GM18505 (cell line): Measurements from ENCODE around the gene PALD1.
A peak's percentile ranks its signal among the peaks of the same experiment; 100 is the strongest.

Source experiments
- ATAC-seq: cut with Tn5 transposase; IDR thresholded peaks from one replicate; pipeline ENCODE4 v1.9.1; 2021; ENCODE audit not compliant: unreplicated experiment
- POLR2A ChIP-seq: IDR thresholded peaks from 4 replicates; pipeline ENCODE4 v1.6.1; 2011; ENCODE audit warnings: borderline replicate concordance; ENCODE audit not compliant: insufficient read depth, insufficient read length; ENCODE audit errors: extremely low read depth

The PALD1 gene

DNA sequence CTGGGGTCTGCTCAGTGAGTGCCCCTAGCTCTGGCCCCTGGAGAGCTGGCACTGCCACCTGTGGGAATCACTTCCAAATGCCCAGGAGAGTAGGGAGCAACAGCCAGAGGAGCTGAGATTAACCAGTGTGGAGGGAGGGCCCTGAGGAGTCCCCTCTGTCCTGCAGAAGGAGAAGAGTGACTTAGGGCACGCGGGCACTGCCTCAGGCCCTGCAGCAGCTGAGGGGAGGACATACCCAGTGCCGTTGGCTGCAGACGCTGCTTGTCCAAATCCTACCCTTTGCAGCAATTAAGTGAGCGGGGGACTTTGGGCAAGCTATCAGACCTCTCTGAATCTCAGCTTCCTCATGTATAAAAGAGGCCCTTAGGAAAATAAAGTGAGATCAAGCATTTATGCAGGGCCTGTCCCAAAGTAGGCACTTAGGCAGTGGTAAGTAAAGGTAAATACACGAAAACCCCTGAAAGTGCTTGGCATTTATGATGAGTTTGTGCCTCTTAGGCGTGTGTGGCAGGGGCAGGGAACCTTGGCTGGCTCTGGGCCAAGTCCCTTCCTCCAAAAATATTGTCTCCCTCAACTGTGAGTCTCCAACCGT, 107.1 kb downstream of the PALD1 start:
- TF ChIP-seq POLR2A: no peak

DNA sequence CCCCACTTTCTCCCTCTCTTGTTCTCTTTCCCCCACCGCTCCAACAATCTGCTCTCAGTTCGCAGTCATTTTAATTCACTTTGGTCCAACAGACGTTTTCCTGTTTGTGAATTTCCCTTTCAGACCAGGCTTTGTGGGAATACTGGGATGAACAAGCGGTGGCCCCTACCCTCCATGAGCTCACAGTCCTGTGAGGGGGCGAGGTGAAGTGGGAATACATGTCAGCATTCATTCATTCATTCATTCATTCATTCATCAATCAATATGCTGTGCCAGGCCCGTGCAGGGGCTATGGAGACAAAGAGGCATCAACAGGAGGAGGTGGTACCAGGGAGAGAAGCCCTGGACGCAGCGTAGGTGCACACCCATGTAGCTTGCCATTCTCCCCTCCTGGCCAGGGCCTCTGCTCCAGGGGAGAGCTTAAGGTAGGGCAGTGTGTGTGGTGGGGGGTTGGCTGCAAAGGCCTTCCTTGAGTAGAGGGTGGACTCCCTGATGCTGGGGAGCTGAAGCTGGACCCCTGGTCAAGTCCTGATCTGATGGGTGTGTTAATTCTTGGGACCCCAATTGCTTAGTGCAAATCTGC, 107.9 kb downstream of the PALD1 start:
- ATAC-seq: no peak

More for the DNA sequence above, 107.1 kb downstream of the PALD1 start:
- no peak for ATAC-seq

DNA sequence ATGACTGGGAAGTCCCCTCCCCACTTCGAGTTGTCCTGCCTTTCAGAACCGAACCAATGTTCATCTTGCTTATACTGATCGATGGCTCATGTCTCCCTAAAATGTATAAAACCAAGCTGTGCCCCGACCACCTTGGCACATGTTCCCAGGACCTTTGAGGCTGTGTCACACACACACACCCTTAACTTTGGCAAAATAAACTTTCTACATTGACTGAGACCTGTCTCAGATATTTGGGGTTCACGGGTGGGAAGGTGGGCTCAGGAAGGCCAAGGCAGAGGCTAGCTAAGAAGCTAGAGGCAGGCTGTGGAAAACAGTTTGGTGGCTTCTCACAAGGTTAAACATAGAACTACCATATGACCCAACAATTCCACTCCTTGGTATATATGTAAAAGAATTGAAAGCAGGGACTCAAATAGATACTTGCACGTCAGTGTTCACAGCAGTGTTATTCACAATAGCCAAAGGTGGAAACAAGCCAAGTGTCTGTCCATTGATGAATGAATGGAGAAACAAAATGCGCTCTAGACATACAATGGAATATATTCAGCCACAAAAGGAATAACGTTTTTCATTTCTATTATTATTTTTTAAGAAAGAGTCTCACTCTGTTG, 108.6 kb downstream of the PALD1 start:
- peak; percentile 47 for ATAC-seq
- TF ChIP-seq POLR2A: no peak

More for the DNA sequence above, 107.9 kb downstream of the PALD1 start:
- no peak for TF ChIP-seq POLR2A

DNA sequence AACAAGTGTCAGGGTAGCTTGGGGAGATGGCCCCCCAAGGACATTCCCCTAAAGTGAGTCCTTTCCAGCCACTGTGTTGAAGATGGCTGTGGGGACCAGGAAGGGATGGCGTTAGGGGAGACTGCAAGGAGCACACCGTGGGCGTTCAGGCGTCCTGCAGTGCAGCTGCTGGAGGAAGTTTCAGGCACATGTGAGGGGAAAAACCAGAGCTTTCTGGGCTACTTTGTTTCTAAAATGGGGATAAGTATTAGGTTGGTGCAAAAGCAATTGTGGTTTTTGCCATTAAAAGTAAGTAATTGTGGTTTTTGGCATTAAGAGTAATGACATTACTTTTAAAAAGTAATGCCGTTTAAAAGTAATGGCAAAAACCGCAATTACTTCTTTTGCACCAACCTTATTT, 109.7 kb downstream of the PALD1 start:
- TF ChIP-seq POLR2A: no peak
- no peak for ATAC-seq

DNA sequence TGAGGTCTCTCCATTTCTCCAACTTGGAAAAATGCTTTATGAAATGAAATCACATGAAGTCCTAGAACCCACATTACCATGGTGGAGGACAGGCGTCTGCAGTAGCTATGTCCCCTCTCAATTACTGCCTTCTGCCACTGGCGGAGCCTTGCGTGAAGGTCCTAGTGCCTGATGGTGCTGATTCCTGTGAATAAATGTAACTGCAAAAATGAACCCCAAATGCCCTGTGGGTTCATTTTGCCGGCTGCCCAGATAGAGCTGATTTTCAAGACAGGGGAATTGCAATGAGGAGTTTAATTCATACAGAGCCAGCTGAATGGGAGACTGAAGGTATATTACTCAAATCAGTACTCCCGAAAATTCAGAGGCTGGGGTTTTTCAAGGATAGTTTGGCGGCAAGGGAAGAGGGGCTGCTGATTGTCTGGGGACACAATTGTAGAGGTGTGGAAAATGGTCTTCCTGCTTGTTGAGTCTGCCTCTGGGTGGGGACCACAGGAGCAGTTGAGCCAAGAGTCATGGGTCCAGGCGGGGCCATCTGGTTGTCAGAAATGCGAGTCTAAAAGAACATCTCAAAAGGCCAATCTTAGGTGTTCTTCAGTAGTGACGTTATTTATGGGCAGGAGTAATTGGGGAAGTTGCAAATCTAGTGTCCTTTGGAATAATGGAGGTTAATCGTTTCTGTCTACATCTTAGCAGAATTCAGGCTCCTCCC, 110.4 kb downstream of the PALD1 start:
- no peak for TF ChIP-seq POLR2A
- ATAC-seq: no peak

DNA sequence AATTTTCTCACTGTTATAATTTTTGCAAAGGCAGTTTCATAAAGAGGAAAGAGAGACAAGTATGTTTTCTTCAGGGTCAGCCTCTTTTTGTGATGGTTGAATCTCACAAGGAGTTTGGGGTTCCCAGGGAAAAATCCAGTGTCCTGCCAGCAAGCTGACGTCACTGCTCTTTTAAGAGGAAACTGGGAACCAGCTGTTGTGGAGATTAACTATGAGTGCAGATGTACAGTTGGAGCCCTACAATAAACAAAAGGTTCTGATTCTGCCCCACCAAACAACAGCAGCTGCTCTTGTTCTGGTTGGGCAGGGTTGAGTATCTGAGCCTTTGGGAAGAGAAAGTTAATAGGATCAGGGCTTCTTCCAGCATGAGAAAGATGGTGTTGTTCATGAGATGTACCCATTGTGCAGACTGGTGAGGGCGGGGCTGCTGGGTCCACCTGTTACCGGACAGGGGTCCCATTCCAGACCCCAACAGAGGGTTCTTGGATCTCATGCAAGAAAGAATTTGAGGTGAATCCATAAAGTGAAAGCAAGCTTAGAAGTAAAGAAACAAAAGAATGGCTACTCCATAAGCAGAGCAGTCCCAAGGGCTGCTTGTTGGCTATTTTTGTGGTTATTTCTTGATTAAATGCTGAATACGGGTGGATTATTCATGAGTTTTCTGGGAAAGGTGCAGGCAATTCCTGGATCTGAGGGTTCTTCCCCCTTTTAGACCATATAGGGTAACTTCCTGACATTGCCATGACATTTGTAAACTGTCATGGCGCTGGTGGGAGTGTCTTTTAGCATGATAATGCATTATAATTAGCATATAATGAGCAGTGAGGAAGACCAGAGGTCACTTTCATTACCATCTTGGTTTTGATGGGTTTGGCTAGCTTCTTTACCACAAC, 111.4 kb downstream of the PALD1 start:
- ATAC-seq: no peak

DNA sequence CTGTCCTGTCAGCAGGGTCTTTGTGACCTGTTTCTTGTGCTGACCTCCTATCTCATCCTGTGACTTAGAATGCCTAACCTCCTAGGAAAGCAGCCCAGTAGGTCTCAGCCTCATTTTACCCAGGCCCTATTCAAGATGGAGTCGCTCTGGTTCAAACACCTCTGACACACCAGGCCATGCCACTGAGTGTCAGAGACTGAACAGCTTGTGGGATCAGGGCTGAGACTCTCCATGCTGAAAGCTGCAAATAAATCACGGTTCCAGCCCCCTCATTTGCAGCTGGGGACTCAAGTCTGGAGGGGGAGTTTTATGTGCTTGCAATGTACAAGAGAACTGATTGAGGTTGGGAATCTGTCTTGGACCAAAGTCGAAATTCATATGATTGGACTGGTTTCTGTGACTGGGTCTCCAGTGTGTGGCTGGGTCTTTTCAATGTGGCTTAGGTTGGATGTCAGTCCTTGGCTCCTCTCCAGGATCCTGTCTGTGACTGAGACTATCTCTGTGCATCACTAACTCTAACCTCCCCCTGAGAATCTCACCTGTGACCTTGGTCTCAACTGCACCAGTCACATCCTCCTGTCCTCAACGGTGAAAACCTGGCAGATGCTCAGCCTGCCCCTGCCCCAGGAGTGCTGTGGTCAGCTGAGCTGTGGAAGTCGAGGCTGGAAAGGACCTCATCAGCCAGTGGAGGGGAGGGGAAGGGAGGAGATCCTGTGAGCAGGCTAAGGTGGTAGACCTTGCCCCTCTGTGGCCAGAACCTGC, 112.3 kb downstream of the PALD1 start:
- no peak for TF ChIP-seq POLR2A
- ATAC-seq: peak; percentile 42

More for the DNA sequence above, 111.4 kb downstream of the PALD1 start:
- no peak for TF ChIP-seq POLR2A

DNA sequence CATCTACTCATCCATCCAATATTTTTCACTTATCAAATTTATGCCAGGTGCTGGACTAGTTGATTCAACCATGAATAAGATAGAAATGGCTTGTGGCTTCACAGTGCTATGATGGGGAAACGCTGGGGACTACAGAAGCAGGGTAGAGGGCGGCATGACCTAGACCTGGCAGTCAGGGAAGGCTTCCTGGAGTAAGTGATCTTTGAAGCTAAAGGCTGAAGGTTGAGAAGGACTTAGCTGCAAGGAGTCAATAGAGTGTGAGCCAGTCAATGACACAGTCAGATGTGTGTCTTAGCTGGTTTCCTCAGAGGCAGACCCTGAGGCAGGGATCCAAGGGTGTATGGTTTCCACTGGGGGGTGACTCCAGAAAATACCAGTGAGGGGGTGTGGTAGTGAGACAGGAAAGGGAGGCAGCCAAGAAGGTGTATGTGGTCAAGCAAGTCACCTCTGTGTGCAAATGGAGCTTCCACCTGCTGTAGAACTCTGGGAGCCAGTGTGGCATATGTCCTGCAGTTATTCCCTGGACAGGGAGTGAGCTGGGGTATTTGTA, 113.7 kb downstream of the PALD1 start:
- ATAC-seq: no peak
- no peak for TF ChIP-seq POLR2A

DNA sequence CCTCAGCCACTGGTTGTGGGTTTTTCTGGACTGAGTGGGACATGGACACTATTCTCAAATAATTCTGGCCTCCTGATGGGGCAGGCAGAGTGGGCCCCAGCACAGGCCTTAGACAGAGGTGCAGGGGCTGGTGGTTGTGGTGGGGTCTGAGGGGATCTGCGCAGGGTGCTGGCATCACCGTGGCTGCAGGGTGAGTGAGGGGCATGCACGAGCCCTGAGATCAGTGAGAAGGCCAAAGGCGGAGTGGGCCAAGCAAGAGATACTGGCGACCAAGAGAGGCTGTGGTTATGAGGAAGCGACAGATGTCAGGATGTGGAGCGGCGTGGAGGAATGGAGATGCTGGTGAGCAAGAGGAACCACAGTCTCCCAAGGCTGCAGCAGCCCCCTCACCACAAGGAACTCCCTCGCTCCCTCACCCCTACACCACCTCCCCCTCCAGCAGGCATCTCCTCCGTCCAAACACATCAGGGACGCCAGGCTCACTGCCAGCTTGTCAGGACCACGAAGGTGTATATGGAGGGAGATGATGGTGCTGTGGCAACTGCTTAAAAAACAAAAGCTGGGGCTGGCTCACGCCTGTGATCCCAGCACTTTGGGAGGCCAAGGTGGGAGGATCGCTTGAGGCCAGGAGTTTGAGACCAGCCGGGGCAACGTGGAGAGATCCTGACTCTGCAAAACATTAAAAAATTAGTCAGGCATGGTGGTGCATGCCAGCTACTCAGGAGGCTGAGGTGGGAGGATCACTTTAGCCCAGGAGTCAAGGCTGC, 114.4 kb downstream of the PALD1 start:
- no peak for ATAC-seq

DNA sequence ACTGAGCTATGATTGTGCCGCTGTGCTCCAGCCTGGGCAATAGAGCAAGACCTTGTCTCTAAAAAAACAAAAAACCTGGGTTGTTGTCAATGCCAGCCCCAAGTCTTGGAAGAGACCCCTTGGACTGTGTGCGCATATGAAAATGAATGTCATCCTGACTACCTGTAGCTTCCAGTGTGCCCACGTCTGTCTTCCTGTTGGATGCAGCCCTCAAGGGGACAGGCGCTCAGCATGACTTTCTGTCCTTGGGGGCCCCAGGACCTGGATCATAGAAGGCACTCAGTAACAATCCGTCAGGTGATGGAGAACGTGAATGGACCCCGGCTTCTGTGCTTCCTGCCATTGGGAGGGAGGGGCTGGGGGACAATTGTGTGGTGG, 114.9 kb downstream of the PALD1 start:
- ATAC-seq: no peak
- TF ChIP-seq POLR2A: no peak

More for the DNA sequence above, 114.4 kb downstream of the PALD1 start:
- TF ChIP-seq POLR2A: no peak

DNA sequence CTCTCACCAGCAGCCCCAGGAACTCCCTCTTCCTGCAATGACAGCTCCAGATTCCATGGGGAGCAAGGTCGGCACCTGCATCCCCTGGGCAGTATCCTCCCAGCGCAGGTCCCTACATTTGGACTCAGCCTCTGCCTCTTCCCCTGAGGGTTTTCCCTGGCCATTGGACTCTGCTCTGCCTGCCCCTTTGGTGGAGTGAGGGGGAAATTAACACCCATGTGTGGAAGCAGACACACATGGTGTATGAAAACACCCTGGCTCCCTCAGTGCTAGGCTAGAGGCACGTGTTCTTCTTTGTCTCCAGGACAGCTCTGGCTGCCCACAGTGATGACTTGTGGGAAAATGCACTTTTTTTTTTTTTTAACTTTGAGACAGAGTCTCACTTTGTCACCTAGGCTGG, 115.6 kb downstream of the PALD1 start:
- no peak for ATAC-seq
- no peak for TF ChIP-seq POLR2A

DNA sequence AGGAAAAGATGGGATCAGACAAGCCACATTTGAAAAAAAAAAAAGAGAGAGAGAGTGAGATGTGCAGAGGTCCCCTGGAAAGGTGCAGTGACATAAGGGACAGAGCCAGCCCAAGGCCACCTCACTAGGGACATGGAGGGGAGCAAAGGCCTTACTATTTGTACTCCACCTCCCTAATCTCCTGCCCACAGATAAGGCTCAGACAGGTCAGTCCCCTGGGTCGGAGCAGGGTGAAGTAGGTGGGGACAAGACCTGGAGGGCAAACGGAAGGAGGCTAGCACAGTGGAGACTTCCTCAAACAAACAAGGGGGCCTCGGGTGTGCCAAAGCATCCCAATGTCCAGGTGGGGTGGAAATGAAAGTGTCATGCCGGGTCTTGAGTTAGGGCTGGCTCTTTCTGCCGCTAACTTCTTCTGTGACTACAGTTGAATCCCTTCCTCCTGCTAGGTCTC, 117.0 kb downstream of the PALD1 start:
- no peak for ATAC-seq
- TF ChIP-seq POLR2A: no peak
